GM19193 (cell line): ENCODE results near the gene FTL.

Experiments
- POLR2A ChIP-seq: IDR thresholded peaks from 4 replicates; pipeline ENCODE4 v1.6.1; 2011; ENCODE audit not compliant: insufficient read depth, insufficient read length; ENCODE audit errors: extremely low read depth

The FTL gene

DNA sequence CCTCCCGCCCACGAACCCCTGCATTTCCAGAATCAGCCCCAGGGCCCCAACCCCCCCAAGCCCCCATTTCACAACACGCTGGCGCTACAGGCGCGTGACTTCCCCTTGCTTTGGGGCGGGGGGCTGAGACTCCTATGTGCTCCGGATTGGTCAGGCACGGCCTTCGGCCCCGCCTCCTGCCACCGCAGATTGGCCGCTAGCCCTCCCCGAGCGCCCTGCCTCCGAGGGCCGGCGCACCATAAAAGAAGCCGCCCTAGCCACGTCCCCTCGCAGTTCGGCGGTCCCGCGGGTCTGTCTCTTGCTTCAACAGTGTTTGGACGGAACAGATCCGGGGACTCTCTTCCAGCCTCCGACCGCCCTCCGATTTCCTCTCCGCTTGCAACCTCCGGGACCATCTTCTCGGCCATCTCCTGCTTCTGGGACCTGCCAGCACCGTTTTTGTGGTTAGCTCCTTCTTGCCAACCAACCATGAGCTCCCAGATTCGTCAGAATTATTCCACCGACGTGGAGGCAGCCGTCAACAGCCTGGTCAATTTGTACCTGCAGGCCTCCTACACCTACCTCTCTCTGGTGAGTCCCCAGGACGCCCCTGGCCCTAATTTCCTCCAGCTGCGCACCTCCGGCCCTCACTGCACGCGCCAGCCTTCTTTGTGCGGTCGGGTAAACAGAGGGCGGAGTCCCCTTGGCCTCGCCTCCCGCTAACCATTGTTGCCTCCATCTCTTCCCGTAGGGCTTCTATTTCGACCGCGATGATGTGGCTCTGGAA is at the start of gene FTL:
TSS of gene FTL (plus strand) at position 270 of the 766 bp plus-strand sequence. CDS start at position 469, 199 bp downstream.
- TF ChIP-seq POLR2A: peak; percentile 100

DNA sequence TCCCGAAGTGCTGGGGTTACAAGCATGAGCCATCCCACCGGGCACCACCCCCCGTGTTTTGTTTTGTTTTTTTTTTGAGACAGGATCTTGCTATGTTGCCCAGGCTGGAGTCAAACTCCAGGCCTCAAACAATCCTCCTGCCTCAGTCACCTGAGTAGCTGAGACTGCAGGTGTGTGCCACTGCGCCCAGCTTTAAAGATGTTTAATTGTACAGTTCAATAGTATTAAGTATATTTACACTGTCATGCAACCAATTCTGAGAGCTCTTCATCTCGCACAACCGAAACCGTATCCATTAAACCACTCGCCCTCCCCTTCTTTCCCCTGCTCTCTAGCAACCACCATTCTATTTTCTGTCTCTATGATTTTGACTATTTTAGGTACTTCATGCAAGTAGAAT is 49.4 kb upstream of the FTL start:
- no peak for TF ChIP-seq POLR2A

DNA sequence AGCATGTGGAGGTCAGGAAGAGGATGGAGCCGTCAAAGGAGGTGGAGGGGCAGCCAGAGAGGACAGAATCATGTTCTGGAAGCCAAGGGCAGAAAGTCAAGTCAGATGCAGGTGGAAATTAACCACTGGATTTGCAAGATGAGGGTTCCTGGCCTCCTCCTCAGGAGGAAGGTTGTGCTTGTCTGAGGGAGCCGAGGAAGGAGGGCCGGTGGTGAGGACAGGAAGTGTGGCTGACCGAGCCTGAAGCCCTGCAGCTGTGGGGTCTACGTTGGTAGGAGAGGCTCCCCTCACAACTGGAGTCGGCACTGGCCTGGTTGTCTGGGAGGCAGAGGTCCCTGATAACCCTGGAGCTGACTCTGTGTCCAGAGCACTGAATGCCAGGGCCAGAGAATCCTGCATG is 47.0 kb upstream of the FTL start:
- TF ChIP-seq POLR2A: no peak

DNA sequence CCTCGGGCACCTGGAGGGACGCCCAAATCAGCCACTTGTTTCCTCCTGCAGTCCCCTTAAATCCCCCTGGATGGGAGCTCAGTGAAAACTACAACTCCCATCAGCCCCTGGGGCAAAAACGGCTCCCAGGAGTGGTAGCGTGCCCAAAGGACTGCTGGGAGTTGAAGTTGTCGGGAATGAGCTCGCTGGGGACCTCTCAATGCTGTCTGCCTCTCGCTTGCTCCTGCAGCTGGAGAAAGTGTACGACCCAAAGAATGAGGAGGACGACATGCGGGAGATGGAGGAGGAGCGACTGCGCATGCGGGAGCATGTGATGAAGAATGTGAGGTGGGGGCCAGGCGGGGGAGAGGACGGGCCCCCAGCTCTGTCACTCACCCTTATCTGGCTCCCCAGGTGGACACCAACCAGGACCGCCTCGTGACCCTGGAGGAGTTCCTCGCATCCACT is 46.3 kb upstream of the FTL start:
- no peak for TF ChIP-seq POLR2A

DNA sequence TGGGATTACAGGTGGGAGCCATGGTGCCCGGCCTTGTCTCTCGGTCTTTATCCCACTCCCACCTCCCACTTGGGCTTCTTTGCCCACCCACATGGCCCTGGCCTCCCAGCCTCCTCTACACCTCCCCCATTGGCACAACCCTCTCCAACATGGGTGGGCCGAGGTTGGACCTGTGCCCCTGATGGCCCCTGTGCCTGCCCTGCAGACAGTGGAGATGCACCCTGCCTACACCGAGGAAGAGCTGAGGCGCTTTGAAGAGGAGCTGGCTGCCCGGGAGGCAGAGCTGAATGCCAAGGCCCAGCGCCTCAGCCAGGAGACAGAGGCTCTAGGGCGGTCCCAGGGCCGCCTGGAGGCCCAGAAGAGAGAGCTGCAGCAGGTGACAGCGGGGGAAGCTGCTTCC is 44.2 kb upstream of the FTL start:
- TF ChIP-seq POLR2A: no peak

DNA sequence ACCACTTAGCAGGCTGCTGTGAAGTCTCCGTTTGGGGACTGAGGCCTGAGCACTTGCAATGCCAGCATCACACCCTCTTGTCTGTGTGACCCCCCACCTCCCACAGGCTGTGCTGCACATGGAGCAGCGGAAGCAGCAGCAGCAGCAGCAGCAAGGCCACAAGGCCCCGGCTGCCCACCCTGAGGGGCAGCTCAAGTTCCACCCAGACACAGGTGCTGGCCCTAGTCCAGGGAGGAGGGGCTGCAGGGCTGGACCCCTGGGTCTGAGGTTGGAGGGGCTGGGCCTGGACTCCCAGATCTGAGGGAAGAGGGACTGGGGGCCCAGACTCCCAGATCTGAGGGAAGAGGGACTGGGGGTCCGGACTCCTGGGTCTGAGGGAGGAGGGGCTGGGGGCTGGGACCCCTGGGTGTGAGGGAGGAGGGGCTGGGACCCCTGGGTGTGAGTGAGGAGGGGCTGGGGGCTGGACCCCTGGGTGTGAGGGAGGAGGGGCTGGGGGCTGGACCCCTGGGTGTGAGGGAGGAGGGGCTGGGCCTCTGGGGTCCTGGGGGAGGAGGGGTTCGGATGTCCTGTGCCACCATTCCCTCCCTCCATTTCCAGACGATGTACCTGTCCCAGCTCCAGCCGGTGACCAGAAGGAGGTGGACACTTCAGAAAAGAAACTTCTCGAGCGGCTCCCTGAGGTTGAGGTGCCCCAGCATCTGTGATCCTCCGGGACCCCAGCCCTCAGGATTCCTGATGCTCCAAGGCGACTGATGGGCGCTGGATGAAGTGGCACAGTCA is 43.2 kb upstream of the FTL start:
- no peak for TF ChIP-seq POLR2A

DNA sequence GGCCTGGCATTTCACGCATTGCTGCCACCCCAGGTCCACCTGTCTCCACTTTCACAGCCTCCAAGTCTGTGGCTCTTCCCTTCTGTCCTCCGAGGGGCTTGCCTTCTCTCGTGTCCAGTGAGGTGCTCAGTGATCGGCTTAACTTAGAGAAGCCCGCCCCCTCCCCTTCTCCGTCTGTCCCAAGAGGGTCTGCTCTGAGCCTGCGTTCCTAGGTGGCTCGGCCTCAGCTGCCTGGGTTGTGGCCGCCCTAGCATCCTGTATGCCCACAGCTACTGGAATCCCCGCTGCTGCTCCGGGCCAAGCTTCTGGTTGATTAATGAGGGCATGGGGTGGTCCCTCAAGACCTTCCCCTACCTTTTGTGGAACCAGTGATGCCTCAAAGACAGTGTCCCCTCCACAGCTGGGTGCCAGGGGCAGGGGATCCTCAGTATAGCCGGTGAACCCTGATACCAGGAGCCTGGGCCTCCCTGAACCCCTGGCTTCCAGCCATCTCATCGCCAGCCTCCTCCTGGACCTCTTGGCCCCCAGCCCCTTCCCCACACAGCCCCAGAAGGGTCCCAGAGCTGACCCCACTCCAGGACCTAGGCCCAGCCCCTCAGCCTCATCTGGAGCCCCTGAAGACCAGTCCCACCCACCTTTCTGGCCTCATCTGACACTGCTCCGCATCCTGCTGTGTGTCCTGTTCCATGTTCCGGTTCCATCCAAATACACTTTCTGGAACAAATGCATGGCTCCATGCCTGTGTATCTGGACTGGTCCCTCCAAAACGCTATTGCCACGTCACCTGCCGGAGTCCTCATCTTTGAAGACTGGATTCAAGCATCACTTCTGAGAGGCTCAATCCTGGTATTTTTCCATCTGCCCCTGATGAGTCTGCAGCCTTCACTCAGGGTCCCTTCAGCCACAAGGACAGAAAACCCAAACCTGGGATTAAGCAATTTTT is 42.3 kb upstream of the FTL start:
- no peak for TF ChIP-seq POLR2A

DNA sequence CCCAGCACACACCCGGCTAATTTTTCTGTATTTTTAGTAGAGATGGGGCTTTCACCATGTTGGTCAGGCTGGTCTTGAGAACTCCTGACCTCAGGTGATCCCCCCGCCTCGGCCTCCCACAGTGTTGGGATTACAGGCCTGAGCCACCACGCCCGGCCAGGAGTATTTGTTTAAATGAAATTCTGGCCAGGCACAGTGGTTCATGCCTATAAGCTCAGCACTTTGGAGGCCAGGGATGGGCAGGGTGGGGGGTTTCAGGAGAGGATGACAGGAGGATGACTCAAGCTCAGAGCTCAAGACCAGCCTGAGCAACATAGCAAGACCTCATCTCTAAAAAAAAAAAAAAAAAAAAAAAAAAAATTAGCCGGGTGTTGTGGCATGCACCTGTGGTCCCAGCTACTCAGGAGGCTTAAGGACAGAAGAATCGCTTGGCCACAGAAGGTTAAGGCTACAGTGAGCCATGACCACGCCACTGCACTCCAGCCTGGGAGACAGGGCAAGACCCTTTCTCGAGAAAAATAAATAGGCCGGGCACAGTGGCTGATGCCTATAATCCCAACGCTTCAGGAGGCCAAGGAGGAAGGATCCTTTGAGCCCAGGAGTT is 39.8 kb upstream of the FTL start:
- no peak for TF ChIP-seq POLR2A

DNA sequence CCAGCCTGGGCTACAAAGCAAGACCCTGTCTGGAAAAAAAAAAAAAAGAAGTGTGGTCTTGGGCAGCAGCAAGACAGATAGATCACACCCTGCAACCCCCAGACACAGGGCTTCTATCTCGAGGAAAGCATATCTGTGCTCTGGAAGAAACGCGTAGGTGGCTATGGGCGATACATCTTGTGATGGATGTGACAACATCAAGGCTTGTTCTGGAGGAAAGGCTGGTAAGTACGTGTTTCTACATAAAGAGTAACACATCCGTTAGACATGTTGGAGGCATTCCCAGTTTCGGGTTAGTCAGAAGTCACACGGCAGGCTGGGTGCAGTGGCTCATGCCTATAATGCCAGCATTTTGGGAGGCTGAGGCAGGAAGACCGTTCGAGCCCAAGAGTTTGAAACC is 38.2 kb upstream of the FTL start:
- no peak for TF ChIP-seq POLR2A

DNA sequence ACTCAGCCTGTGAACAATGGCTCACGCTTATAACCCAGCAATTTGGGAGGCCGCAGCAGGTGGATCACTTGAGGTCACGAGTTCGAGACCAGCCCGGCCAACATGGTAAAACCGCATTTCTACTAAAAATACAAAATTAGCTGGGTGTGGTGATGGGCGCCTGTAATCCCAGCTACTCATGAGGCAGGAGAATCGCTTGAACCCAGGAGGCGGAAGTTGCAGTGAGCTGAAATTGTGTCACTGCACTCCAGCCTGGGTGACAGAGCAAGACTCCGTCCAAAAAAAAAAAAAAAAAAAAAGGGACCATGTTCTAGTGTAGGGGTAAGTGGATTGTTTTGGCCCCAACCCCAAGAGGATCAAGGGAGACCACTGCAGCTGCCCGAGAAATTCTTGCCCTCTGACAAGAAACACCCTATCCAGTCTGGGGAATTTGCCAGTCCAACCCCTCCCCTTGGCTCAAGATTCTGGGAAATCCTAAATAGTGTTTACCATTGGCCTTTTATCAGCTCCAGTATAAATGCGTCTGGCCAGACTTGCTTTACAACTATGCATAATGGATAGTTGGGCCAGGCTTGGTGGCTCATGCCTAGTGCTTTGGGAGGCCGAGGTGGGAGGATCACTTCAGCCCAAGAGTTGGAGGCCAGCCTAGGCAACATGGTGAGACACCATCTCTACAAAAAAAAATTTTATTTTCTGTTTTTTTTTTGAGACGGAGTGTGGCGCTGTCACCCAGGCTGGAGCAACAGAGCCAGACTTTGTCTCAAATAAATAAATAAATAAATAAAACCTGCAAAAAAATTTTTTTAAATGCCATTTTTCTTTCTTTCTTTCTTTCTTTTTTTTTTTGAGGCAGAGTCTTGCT is 36.7 kb upstream of the FTL start:
- no peak for TF ChIP-seq POLR2A

DNA sequence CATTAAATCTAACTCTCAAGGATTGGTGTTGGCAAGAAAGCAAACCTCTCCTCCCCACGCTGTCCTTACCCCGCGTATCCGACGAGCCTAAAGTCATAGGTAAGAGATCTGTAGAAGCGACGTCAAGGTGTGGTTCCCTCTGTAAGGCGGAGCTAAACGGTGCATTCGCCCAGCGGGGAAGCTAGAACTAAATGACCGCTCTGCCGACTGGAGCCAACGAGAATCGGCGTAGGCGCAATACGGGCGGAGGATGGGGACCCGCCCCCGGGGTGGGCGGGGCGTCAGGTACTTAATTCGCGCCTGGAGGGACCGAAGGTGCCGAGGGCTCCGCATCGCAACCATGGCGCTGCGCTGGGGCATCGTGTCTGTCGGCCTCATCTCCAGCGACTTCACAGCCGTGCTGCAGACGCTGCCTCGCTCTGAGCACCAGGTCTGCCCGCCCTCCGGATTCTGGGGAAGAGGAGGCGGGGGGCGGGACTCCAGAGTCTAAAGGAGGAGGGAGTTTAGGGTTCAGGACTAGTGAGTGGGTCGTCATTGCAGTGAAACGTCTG is 31.7 kb upstream of the FTL start, which contains the start of gene DHDH:
TSS of gene DHDH (plus strand) at position 318 of the 551 bp plus-strand sequence. CDS start at position 341, 23 bp downstream.
- no peak for TF ChIP-seq POLR2A

DNA sequence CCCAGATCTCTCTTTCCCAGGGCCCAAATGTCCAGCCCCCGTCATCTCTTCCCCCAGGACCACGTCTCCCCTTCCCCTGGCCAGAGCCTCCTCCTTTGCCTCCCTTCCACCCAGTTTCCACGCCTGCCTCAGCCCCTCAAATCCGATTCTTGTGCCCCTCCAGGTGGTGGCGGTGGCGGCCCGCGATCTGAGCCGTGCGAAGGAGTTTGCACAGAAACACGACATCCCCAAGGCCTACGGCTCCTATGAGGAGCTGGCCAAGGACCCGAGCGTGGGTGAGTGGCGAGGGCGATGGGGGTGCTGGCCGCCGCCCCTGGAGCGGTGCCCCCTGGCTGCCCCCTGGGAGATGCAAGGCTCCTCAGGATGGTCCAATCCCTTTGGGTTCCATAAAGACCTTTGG is 30.3 kb upstream of the FTL start:
- no peak for TF ChIP-seq POLR2A

DNA sequence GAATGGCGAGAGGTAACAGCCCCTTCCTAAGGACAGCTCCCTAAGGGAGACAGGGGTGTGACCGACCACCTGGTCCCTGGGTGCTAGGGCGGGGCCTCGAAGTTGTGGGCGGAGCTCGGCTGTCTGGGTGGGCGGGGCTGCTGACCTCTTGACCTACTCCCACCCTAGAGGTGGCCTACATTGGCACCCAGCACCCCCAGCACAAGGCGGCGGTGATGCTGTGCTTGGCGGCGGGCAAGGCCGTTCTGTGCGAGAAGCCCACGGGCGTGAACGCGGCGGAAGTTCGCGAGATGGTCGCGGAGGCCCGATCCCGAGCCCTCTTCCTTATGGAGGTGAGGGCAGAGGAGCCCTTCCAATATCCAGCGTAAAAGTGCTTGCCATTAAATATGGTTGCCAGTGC is 29.2 kb upstream of the FTL start:
- TF ChIP-seq POLR2A: no peak
